ENCODE measurements around the gene PPP4C. TPM values are rescaled to one million over a fixed set of nuclear protein-coding genes. Genes with fewer than 3 reads are reported as not detected.

The PPP4C gene
- polyA plus RNA-seq, 3 donors, result 99.4 to 116 (median 109) TPM

GRCh38 chr16:30070490-30070889 lies 5.3 kb upstream of the PPP4C start:
- DNase-seq, result no peak

DNA sequence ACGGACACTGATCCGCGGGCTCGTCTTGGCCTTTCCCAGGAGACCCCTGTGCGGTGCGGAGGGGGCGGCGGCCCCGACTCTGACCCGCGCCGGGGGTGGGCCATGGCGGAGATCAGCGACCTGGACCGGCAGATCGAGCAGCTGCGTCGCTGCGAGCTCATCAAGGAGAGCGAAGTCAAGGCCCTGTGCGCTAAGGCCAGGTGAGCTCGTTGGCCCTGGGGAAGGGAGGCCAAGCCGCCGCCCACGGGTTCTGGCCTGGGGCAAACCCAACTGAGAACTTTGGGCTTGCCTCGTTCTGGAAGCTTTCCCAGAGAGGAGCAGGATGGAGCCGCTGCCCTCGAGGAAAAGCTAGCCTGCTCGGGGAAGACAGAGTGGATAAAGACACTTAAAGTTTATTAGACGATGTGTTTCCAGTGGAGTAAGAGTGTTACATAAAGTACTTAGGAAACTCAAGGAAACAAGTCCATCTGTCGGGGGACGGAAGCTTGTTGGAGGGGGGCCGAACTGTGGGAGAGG lies 540 bp downstream of the PPP4C start:
- DNase-seq, result no peak

GRCh38 chr16:30077656-30078055 lies 1.9 kb downstream of the PPP4C start:
- no peak for DNase-seq

DNA sequence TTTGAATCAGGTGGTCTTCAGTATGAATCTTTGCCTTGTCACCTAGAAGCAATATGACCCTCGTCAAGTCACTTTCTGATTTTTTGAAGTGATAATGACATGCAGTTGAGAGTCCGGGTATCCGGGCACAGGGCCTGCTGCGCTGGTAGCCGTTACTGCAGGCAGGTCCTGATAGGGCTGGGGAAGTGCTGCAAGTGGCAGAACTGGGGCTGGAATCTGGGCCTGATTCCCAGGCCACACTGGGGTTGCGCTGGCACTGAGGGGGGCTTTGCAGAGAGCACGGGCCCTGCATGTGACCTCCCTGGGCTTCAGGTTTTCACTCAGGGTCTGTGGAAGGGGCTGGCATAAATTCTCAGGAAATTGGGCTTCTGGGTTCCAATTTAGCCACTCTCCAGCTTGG lies 3.0 kb downstream of the PPP4C start:
- DNase-seq, result no peak

GRCh38 chr16:30079480-30079879 lies 3.7 kb downstream of the PPP4C start:
- no peak for DNase-seq

DNA sequence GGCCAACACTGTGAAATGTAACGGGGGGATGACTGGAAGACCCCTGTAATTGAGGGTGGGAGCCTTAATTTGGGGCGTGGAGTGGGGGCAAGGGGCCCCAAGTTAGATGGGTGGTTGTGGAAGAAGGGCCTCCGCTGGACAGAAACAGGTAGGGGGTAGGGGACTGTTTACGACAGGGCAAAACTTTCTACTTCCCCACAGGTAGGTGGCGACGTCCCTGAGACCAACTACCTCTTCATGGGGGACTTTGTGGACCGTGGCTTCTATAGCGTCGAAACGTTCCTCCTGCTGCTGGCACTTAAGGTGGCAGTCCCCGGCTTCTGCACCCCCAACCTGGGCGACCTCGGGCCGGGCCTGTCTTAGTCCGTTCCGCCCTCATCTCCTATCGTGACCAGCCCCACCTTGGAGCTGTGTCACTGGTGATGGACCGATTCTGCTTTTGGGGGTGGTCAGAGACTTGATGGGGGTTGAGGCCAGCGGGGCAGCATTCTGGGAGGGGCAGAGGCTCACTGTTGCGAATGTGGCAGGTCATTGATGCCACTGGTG lies 6.8 kb downstream of the PPP4C start:
- DNase-seq, result no peak

DNA sequence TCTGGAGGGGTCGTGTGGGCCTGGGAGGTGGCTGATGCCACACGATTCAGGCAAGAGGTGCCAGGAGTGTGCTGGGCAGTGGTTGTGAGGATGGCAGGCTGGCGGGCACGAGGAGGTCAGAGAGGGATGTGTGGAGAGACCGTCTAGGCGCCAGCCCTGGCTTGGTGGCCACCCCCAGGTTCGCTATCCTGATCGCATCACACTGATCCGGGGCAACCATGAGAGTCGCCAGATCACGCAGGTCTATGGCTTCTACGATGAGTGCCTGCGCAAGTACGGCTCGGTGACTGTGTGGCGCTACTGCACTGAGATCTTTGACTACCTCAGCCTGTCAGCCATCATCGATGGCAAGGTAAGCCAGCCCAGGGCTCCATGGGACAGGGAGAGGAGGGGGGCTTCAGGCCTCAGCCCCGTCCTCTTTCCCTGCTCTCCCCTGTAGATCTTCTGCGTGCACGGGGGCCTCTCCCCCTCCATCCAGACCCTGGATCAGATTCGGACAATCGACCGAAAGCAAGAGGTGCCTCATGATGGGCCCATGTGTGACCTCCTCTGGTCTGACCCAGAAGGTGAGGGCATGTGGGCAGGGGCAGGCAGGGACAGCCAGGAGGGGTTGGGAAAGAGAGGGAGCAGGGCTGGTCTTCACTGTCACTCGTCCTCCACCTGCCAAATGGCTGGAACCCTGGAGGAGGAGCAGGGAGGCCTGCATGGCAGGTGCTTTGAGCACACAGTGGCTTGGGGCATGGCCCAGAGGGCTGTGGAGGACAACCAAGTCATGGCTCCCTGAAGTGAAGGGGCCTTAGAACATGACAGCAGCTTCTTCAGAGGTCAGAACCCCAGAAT lies 7.6 kb downstream of the PPP4C start:
- DNase-seq, result no peak

GRCh38 chr16:30084096-30084815 lies 8.5 kb downstream of the PPP4C start:
- DNase-seq, result no peak

DNA sequence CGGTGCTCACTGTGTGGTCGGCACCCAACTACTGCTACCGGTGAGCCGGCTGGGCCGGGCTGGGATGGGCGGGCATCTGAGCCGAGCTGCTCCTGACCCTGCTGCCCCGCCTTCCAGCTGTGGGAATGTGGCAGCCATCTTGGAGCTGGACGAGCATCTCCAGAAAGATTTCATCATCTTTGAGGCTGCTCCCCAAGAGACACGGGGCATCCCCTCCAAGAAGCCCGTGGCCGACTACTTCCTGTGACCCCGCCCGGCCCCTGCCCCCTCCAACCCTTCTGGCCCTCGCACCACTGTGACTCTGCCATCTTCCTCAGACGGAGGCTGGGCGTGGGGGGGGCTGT lies 9.0 kb downstream of the PPP4C start:
- DNase-seq, result no peak

DNA sequence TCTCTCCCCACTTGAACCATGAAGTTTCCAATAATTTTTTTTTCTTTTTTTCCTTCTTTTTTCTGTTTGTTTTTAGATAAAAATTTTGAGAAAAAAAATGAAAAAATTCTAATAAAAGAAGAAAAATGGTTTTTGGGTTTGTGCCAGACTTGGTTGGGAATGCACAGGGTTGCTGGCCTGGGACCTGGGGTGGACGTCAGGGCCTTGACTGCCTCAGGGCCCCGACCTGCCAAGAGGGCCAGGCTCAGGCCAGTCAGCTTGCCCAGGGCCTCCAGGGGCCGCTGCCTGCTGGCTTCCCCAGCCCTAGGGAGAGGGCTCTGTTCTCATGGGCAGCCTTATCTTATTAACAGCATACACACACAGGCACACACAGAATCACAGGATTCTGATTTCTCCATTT lies 9.5 kb downstream of the PPP4C start:
- no peak for DNase-seq

- no peak for DNase-seq
Measured at GRCh38 chr16:30085820-30086219, 10.0 kb downstream of the PPP4C start.

- DNase-seq, result no peak
Measured at GRCh38 chr16:30086291-30087140, 10.7 kb downstream of the PPP4C start.

- no peak for DNase-seq
Measured at GRCh38 chr16:30087181-30087898, 11.5 kb downstream of the PPP4C start.

- no peak for DNase-seq
Measured at GRCh38 chr16:30088237-30088831, 12.5 kb downstream of the PPP4C start.

- no peak for DNase-seq
Measured at GRCh38 chr16:30088832-30089624, 13.2 kb downstream of the PPP4C start.

GRCh38 chr16:30090610-30091331 lies 15.0 kb downstream of the PPP4C start:
- DNase-seq, result no peak

- DNase-seq, result peak; percentile 90
Measured at GRCh38 chr16:30091474-30092372, 15.9 kb downstream of the PPP4C start, which contains the start of gene TBX6. Gene TBX6 (minus strand): TSS chr16:30091924. CDS start chr16:30091193, 731 bp downstream.

Data from renal pelvis (tissue), 4 donors.